K562 (cell line): Measurements from ENCODE around the gene GRIK2. TPM values are rescaled to one million over a fixed set of nuclear protein-coding genes. Genes with fewer than 3 reads are reported as not detected.

ENCODE experiments used
- ATAC-seq: fragments of 200-7000 bp; cut with Tn5 transposase; 3 replicates; pipeline ENCODE4 v1.9.1; 2020; ENCODE audit warnings: moderate library complexity
- BruUV-seq: library from RNA; stranded (reverse); fragments of 400-500 nt; replicated peaks from 2 replicates; lab custom pipeline; 2021; lab: Mats Ljungman, UMichigan
- CTCF ChIA-PET: fragments of 300-600 bp; formaldehyde crosslinking; extraction: SDS; loops from one replicate; lab custom pipeline; 2021; ENCODE audit warnings: low intra/inter-chr PET ratio; lab: Yijun Ruan, JAX
- POLR2A ChIA-PET: fragments of 300-600, 350-650 bp; sonication (Branson Sonifier 250); formaldehyde crosslinking; extraction: SDS; loops from one replicate; lab custom pipeline; 2021; ENCODE audit warnings: antibody characterized with exemption, inconsistent platforms; lab: Yijun Ruan, JAX
- DNase-seq, 4 experiments: peaks; one replicate each; pipeline versions ENCODE4 v3.0.0 to v3.0.0-alpha.2; 2011 to 2018; ENCODE audit warnings: low spot score in 3 of 4, mixed read lengths in 3 of 4; ENCODE audit errors: extremely low read depth in 1 of 4
- FAIRE-seq: peaks from 2 replicates; lab custom pipeline; 2011; peaks lifted over from hg19 to GRCh38; lab: Jason Lieb, UNC
- H2AFZ ChIP-seq: 2 replicates; pipeline ENCODE4 v1.6.0; 2011; ENCODE audit warnings: low read depth, low read length, control low read depth, inconsistent platforms
- H3K27ac ChIP-seq: fragments of 200-600 bp; 3 replicates; pipeline ENCODE4 v1.8.0; 2011; ENCODE audit warnings: low read depth, mild to moderate bottlenecking, control low read depth, inconsistent platforms, low read length, moderate library complexity, mixed read lengths; ENCODE audit errors: extremely low read depth
- H3K27me3 ChIP-seq, 2 experiments: fragments of 300-600 bp in 1 of 2; 2 replicates in 1 of 2; 3 replicates in 1 of 2; pipeline versions ENCODE4 v1.6.0 to v1.8.0; 2011; ENCODE audit warnings: inconsistent platforms in 2 of 2, low read length in 2 of 2, mild to moderate bottlenecking in 1 of 2, mixed read lengths in 1 of 2, moderate library complexity in 1 of 2; ENCODE audit not compliant: control insufficient read depth in 2 of 2, insufficient read depth in 2 of 2
- H3K36me3 ChIP-seq: fragments of 300-600 bp; 3 replicates; pipeline ENCODE4 v1.8.0; 2011; ENCODE audit warnings: mild to moderate bottlenecking, low read length, inconsistent platforms; ENCODE audit not compliant: control insufficient read depth, insufficient read depth
- H3K4me1 ChIP-seq, 2 experiments: fragments of 200-600 bp in 1 of 2; replicated peaks in 1 of 2; 2 replicates in 1 of 2; 3 replicates in 1 of 2; pipeline versions ENCODE4 v1.5.1 to v1.8.0; 2011; ENCODE audit warnings: inconsistent platforms in 2 of 2, low read length in 2 of 2, mild to moderate bottlenecking in 1 of 2, mixed read lengths in 1 of 2, moderate library complexity in 1 of 2; ENCODE audit not compliant: control insufficient read depth in 2 of 2, insufficient read depth in 2 of 2
- H3K4me2 ChIP-seq: 2 replicates; pipeline ENCODE4 v1.6.1; 2011; ENCODE audit warnings: low read length, control low read depth, inconsistent platforms, mixed read lengths; ENCODE audit not compliant: insufficient read depth
- H3K4me3 ChIP-seq: fragments of 200-600 bp; sonication (generic), shearing (Covaris generic); 2 replicates; pipeline ENCODE4 v1.5.1; 2016; ENCODE audit warnings: control low read depth, inconsistent platforms
- H3K79me2 ChIP-seq: fragments of 200-600 bp; 3 replicates; pipeline ENCODE4 v1.8.0; 2011; ENCODE audit warnings: low read length, inconsistent platforms; ENCODE audit not compliant: control insufficient read depth, insufficient read depth
- H3K9ac ChIP-seq, 2 experiments: 2 replicates each; pipeline versions ENCODE4 v1.6.0 to v1.6.1; 2011; ENCODE audit warnings: low read depth in 2 of 2, low read length in 2 of 2, control low read depth in 1 of 2, inconsistent platforms in 1 of 2, mild to moderate bottlenecking in 1 of 2, mixed read lengths in 1 of 2; ENCODE audit not compliant: insufficient read depth in 1 of 2
- H3K9me1 ChIP-seq: one replicate; pipeline ENCODE4 v1.6.0; 2011; ENCODE audit warnings: inconsistent platforms, mild to moderate bottlenecking, low read length, moderate library complexity; ENCODE audit not compliant: control insufficient read depth, insufficient read depth
- H3K9me3 ChIP-seq: replicated peaks from 2 replicates; pipeline ENCODE4 v1.5.1; 2011; ENCODE audit warnings: low read depth, low read length, inconsistent platforms; ENCODE audit not compliant: control insufficient read depth, insufficient read depth
- H4K20me1 ChIP-seq: replicated peaks from 2 replicates; pipeline ENCODE4 v1.6.1; 2011; ENCODE audit warnings: low read length, inconsistent platforms, mixed read lengths; ENCODE audit not compliant: control insufficient read depth, insufficient read depth
- DEAF1 ChIP-seq: fragments of 450-650 bp; formaldehyde crosslinking; IDR thresholded peaks from 2 replicates; pipeline ENCODE4 v1.4.0; 2020; ENCODE audit warnings: mild to moderate bottlenecking, moderate library complexity
- FIP1L1 ChIP-seq: fragments of 200-400 bp; formaldehyde crosslinking; IDR thresholded peaks from 2 replicates; pipeline ENCODE4 v1.6.1; 2018; ENCODE audit warnings: mild to moderate bottlenecking, low read depth, low read length; ENCODE audit not compliant: poor library complexity, severe bottlenecking
- MAFG ChIP-seq: fragments of 450-650 bp; conservative IDR thresholded peaks from 2 replicates; pipeline ENCODE4 v1.6.1; 2016; ENCODE audit warnings: missing genetic modification characterization, missing compliant biosample characterization
- POLR2H ChIP-seq: IDR thresholded peaks from 2 replicates; pipeline ENCODE4 v1.6.1; 2016; ENCODE audit warnings: missing genetic modification characterization, low read depth, mild to moderate bottlenecking, control low read depth, missing compliant biosample characterization, moderate library complexity
- POLR3A ChIP-seq: IDR thresholded peaks from 2 replicates; pipeline ENCODE4 v1.6.1; 2011; ENCODE audit warnings: borderline replicate concordance, mild to moderate bottlenecking, moderate library complexity; ENCODE audit not compliant: insufficient read length, insufficient read depth; ENCODE audit errors: extremely low read depth
- SAFB ChIP-seq: fragments of 200-400 bp; formaldehyde crosslinking; IDR thresholded peaks from 2 replicates; pipeline ENCODE4 v1.6.1; 2017; ENCODE audit warnings: low read depth, low read length, borderline replicate concordance
- TAF9B ChIP-seq: fragments of 450-650 bp; IDR thresholded peaks from 2 replicates; pipeline ENCODE4 v1.6.1; 2018; ENCODE audit warnings: mild to moderate bottlenecking; ENCODE audit not compliant: partially characterized antibody
- ZNF41 ChIP-seq: fragments of 250-450 bp; sonication (Bioruptor Pico); conservative IDR thresholded peaks from 2 replicates; pipeline ENCODE4 v1.4.0; 2020; ENCODE audit warnings: mild to moderate bottlenecking
- WGBS: fragments of 100-300 bp; shearing (Covaris generic); methylation state at CpG from one replicate; pipeline ENCODE4 v1.1.6; 2016; ENCODE audit warnings: low coverage, mixed read lengths; ENCODE audit not compliant: insufficient coverage; ENCODE audit errors: missing lambda C conversion rate; 5-methylcytosine and 5-hydroxymethylcytosine counted together
- in situ Hi-C: fragments of 300-500 bp; cut with MboI; formaldehyde crosslinking; loops from 4 replicates; pipeline ENCODE4 v1.15.0; 2018; ENCODE audit warnings: inconsistent platforms, mixed read lengths
- intact Hi-C: fragments of 100-400 bp; cut with micrococcal nuclease; formaldehyde crosslinking; loops from 2 replicates; pipeline ENCODE4 v1.14.2; 2022
- polyA plus RNA-seq, 8 experiments: library from polyadenylated mRNA; depleted of rRNA in 4 of 8; stranded (reverse) in 5 of 8; unstranded in 3 of 8; fragments of >200 nt; fragmentation: Nextera tagmentation in 2 of 8; fragmentation: Illumina TruSeq in 1 of 8; extraction: Ambion mirVana in 2 of 8; extraction: Trizol in 1 of 8; gene quantifications; 2 replicates each; pipeline versions ENCODE4 v1.2.1 to v1.2.3, GENCODE V29; 2011 to 2014; ENCODE audit warnings: inconsistent platforms in 1 of 8, missing spikeins in 1 of 8
- total RNA-seq, 7 experiments: library from RNA; depleted of rRNA in 6 of 7; stranded (reverse); fragments of >200 nt in 6 of 7; fragmentation: Illumina TruSeq in 2 of 7; extraction: Trizol in 2 of 7; gene quantifications; 2 replicates each; pipeline versions ENCODE4 v1.2.1 to v1.2.3, GENCODE V29; 2011 to 2021; ENCODE audit warnings: low replicate concordance in 1 of 7
- TF ChIP-seq, protein P1 (sequence below), 2 experiments: fragments of 450-650 bp; IDR thresholded peaks; 2 replicates each; pipeline ENCODE4 v1.6.1; 2016; ENCODE audit warnings: mild to moderate bottlenecking in 2 of 2, borderline replicate concordance in 1 of 2, low read depth in 1 of 2, moderate library complexity in 1 of 2
- TF ChIP-seq, protein P2 (sequence below): fragments of 250-450 bp; sonication (Bioruptor Pico); IDR thresholded peaks from 2 replicates; pipeline ENCODE4 v1.8.0; 2021; ENCODE audit warnings: moderate library complexity, mild to moderate bottlenecking, inconsistent platforms
- TF ChIP-seq, protein P3 (sequence below): sonication (generic); formaldehyde crosslinking; IDR thresholded peaks from 2 replicates; pipeline ENCODE4 v1.8.0; 2022; ENCODE audit warnings: mild to moderate bottlenecking, missing genetic modification reagents

Gene GRIK2
- total and polyA plus RNA-seq, 9 of the 15 experiments (the other 6 are each of a cell fraction or from before 2014, with no cell fraction given) = not detected

DNA sequence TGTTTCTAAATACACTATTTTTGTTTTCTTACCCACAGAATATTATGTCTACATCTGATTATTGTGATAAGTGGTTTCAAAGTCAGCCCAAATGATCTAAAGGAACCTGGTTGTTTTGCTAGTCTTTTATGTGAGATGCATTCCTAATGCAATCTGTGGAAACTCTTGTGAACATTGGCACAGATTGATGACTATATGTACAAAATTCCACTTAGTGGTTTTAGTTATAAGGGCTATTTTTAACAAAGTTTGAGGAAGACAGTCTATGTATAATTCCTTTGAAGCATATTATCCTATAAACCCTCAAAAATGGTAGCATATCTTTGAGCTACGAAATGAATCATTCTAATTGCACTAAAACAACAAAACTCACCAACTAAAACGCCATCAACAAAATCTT lies 140.9 kb downstream of the GRIK2 start:
- 0% methylated on average over 2 of the region's 2 CpGs for WGBS
- H3K9ac ChIP-seq = no peak overlapping the region
- no peaks in the 10 kb centered on the region for H3K4me1 ChIP-seq
- H2AFZ ChIP-seq = no peak overlapping the region
- intact Hi-C loops (no loop called here), in situ Hi-C loops (no loop called here)
- no peak overlapping the region for H3K4me2 ChIP-seq
- ChIA-PET POLR2A (no interaction called here), CTCF (no interaction called here)
- H3K79me2 ChIP-seq = no peaks in the 10 kb centered on the region
- H3K27me3 ChIP-seq = no peaks in the 10 kb centered on the region
- H3K27ac ChIP-seq = no peak overlapping the region
- H4K20me1 ChIP-seq = no peaks in the 10 kb centered on the region
- H3K9me3 ChIP-seq = no peaks in the 10 kb centered on the region
- ATAC-seq (no peak), DNase-seq (no peak), FAIRE-seq (no peak)
- H3K36me3 ChIP-seq = no peaks in the 10 kb centered on the region
- no peaks in the 10 kb centered on the region for H3K9me1 ChIP-seq
- no TSS peak for BruUV-seq
- no peak overlapping the region for H3K4me3 ChIP-seq
- TF ChIP-seq ZNF41 (CRISPR knock-in tag) (no peak), TAF9B (no peak), POLR2H (tag) (no peak), SAFB (no peak), DEAF1 (CRISPR knock-in tag) (no peak), FIP1L1 (no peak), POLR3A (no peak), MAFG (tag) (no peak)
- TF ChIP-seq, protein P1, sequence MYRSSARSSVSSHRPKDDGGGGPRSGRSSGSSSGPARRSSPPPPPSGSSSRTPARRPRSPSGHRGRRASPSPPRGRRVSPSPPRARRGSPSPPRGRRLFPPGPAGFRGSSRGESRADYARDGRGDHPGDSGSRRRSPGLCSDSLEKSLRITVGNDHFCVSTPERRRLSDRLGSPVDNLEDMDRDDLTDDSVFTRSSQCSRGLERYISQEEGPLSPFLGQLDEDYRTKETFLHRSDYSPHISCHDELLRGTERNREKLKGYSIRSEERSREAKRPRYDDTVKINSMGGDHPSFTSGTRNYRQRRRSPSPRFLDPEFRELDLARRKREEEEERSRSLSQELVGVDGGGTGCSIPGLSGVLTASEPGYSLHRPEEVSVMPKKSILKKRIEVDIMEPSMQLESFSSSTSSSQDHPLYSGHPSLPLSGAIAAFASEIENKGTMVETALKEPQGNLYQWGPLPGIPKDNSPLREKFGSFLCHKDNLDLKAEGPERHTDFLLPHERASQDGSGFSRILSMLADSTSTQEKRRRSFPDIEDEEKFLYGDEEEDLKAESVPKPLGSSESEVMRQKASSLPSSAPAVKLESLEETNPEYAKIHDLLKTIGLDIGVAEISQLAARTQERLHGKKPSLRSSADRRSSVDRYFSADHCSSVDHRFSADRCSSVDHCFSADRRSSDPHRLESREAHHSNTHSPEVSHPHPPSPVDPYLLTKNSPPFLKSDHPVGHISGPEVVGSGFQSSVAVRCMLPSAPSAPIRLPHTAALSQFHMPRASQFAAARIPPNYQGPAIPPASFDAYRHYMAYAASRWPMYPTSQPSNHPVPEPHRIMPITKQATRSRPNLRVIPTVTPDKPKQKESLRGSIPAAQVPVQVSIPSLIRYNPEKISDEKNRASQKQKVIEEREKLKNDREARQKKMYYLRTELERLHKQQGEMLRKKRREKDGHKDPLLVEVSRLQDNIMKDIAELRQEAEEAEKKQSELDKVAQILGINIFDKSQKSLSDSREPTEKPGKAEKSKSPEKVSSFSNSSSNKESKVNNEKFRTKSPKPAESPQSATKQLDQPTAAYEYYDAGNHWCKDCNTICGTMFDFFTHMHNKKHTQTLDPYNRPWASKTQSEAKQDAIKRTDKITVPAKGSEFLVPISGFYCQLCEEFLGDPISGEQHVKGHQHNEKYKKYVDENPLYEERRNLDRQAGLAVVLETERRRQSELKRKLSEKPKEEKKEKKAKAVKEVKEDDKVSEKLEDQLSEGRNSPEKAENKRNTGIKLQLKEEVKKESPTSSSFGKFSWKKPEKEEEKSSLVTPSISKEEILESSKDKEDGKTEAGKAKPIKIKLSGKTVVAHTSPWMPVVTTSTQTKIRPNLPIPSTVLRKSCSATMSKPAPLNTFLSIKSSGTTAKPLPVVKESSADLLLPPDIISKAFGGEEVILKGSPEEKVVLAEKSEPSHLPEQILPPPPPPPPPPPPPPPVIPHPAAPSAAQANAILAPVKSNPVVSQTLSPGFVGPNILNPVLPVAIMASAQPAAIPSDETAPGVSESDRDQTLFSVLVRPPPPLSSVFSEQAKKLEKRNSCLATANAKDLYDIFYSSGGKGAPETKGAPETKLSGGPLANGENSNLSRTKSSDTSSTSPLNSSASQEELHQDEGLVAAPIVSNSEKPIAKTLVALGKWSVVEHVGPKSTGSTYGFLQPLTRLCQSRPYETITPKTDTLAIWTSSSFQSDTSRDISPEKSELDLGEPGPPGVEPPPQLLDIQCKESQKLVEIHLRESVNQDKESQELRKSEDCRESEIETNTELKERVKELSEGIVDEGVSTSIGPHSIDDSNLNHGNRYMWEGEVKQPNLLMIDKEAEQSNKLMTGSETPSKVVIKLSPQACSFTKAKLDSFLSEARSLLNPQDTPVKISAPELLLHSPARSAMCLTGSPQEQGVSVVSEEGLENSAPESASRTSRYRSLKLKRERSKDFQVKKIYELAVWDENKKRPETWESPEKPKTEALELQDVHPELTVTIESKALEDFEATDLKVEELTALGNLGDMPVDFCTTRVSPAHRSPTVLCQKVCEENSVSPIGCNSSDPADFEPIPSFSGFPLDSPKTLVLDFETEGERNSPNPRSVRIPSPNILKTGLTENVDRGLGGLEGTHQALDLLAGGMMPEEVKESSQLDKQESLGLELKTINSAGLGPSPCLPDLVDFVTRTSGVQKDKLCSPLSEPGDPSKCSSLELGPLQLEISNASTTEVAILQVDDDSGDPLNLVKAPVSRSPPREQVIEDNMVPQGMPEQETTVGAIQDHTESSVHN (IDR thresholded peaks at IDR 0.05; ENCODE audit: borderline replicate concordance in 1 of 2, low read depth in 1 of 2) = no peak
- TF ChIP-seq, protein P2, sequence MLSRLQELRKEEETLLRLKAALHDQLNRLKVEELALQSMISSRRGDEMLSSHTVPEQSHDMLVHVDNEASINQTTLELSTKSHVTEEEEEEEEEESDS (CRISPR knock-in tag) = no peak
- TF ChIP-seq, protein P3, sequence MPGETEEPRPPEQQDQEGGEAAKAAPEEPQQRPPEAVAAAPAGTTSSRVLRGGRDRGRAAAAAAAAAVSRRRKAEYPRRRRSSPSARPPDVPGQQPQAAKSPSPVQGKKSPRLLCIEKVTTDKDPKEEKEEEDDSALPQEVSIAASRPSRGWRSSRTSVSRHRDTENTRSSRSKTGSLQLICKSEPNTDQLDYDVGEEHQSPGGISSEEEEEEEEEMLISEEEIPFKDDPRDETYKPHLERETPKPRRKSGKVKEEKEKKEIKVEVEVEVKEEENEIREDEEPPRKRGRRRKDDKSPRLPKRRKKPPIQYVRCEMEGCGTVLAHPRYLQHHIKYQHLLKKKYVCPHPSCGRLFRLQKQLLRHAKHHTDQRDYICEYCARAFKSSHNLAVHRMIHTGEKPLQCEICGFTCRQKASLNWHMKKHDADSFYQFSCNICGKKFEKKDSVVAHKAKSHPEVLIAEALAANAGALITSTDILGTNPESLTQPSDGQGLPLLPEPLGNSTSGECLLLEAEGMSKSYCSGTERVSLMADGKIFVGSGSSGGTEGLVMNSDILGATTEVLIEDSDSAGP (CRISPR knock-in tag) = no peak
